C4-2B (cell line): ENCODE results near the gene IFIH1.

Experiments used
- ZFX ChIP-seq: fragments of 450-650 bp; IDR thresholded peaks from 2 replicates; pipeline ENCODE4 v1.6.1; 2017
- TF ChIP-seq, protein P1 (sequence below): fragments of 450-650 bp; conservative IDR thresholded peaks from 2 replicates; pipeline ENCODE4 v1.5.1; 2017; ENCODE audit warnings: mild to moderate bottlenecking

DNA sequence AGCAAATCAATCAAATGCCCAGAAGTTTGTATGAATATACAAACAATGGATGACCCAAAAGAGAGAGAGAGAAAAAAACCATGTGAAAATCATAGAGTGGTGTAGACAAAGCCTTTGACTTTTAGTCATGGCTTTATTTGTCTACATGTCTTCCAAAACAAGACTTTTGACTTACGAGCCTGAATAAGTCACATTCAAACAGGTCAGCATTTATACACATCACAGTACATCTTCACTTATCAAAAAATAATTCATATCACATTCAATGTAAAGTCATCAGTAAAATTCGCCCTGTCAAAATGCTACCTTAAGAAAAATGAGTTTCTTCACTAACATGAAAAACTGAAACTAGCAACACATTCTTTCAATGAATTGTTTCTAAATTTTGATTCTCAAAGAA, 1.9 kb downstream of the IFIH1 start:
- TF ChIP-seq, protein P1, sequence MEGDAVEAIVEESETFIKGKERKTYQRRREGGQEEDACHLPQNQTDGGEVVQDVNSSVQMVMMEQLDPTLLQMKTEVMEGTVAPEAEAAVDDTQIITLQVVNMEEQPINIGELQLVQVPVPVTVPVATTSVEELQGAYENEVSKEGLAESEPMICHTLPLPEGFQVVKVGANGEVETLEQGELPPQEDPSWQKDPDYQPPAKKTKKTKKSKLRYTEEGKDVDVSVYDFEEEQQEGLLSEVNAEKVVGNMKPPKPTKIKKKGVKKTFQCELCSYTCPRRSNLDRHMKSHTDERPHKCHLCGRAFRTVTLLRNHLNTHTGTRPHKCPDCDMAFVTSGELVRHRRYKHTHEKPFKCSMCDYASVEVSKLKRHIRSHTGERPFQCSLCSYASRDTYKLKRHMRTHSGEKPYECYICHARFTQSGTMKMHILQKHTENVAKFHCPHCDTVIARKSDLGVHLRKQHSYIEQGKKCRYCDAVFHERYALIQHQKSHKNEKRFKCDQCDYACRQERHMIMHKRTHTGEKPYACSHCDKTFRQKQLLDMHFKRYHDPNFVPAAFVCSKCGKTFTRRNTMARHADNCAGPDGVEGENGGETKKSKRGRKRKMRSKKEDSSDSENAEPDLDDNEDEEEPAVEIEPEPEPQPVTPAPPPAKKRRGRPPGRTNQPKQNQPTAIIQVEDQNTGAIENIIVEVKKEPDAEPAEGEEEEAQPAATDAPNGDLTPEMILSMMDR: no peak
- no peak for TF ChIP-seq ZFX
